COLO668 (cell line): ENCODE data around the gene KDM1B.
A peak's percentile ranks its signal among the peaks of the same experiment; 100 is the strongest.

ENCODE experiments used
- DNase-seq: peaks from one replicate; lab custom pipeline; 2025; ENCODE audit not compliant: unreplicated experiment; lab: John Stamatoyannopoulos, UW

KDM1B gene

DNA sequence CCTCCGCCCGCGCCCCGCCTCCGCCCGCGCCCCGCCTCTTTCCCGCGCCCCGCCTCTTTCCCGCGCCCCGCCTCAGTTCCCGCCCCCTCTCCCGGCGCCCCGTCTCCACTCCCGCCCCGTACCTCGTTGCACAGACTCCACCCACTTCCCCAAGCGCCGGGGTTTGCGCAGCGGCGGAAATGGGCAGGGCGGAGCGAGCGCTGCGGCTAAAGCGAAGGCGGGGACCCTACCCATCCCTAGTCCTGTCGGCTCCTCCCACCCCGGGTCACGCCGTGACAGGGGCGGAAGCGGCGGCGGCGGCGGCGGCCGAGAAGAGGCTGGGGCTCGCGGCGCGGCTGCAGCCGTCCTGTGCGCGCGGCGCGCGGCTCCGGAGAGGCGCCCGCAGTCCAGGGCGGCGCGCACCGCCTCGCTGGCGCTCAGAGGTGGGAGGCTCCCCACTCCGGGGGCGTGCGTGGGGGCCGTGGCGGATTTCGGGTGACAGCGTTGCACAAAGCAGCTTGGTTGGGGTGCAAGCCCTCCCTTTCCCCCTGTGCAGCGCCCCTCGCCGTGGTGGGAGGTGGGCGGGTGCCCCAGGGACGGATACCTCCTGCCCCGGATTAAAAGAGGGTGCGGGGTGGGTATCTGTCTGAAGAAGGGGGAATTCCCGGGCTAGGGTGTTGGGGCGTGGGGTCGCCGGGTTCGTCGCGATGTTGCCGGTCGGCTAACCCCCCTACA is at the start of gene KDM1B:
KDM1B (plus strand) TSS at position 273 of the 714 bp plus-strand sequence. CDS start 4,474 bp downstream, outside the sequence.
- peak; percentile 95 for DNase-seq

DNA sequence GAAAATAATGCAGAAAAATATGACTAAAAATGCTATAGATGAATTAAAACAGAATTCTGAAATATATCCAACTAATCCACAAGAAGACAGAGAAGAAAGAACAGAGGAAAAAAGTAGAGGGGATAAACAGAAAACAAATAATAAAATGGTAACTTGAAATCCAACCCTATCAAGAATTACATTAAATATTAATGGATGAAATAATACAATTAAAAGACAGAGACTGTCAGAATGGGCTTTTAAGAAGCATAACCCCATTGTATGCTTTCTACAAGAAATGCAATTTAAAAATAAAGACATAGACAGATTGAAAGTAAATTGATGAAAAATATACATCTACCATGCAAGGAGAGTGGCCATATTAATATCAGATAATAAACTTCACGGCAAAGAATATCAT is 48.2 kb upstream of the KDM1B start:
- no peak for DNase-seq

- no peak for DNase-seq
Observed at GRCh38 chr6:18110162-18110561, 45.1 kb upstream of the KDM1B start.

- DNase-seq: no peak
Observed at GRCh38 chr6:18115356-18115755, 39.9 kb upstream of the KDM1B start.

DNA sequence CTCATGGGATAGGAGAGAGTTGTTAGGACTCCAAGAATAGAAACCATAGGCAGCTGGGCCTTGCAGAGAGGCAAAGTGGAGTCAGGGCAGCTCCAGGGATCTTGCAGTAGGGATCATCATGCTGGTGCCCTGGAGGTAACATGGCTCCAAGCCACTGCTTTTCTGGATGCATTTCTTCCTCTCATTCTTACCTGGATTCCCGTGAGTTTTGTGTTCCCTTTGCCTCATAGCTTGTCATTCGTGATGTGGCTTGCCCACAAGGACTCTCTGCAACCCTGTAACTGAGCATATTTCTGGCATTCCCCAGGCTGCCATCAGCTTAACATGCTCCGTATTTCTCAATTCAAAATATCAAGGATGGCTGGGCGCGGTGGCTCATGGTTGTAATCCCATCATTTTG is 38.1 kb upstream of the KDM1B start:
- DNase-seq: no peak

GRCh38 chr6:18118330-18118729 is 36.9 kb upstream of the KDM1B start:
- DNase-seq: no peak

GRCh38 chr6:18119236-18119635 is 36.0 kb upstream of the KDM1B start:
- no peak for DNase-seq

DNA sequence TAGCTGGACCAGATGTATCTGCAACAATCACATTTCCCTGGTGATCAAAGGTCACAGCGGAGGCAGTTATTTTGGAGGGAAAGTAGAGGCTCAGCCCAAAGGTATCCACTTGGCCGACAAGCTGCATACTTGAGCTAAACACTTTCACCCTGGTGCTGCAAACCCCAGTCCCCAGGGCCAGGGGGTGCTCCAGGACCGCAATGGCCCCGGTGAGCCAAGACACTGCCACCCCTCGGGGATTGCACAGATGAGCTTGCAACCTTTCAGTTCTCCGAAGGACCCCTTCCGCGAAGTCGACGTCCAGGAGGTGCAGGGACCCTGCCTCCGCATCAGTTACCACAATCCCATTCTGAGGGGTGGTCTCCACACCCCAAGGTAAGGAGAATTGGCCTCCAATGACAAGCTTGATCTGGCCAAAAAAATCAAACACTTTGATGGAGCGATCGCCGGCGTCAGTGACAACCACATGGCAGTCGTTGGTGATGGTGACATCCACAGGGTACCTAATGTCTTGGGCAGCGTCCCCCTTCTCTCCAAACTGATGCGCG is 33.6 kb upstream of the KDM1B start:
- no peak for DNase-seq

GRCh38 chr6:18122128-18123093 is 32.8 kb upstream of the KDM1B start, which contains the start of gene NHLRC1:
TSS of gene NHLRC1 (minus strand) at chr6:18122677. CDS start at chr6:18122606, 71 bp downstream.
- DNase-seq: peak; percentile 86

GRCh38 chr6:18126121-18126520 is 29.1 kb upstream of the KDM1B start:
- no peak for DNase-seq

- DNase-seq: no peak
Observed at GRCh38 chr6:18132346-18132745, 22.9 kb upstream of the KDM1B start.

- DNase-seq: no peak
Observed at GRCh38 chr6:18135171-18135570, 20.1 kb upstream of the KDM1B start.

- no peak for DNase-seq
Observed at GRCh38 chr6:18136260-18136659, 19.0 kb upstream of the KDM1B start.

DNA sequence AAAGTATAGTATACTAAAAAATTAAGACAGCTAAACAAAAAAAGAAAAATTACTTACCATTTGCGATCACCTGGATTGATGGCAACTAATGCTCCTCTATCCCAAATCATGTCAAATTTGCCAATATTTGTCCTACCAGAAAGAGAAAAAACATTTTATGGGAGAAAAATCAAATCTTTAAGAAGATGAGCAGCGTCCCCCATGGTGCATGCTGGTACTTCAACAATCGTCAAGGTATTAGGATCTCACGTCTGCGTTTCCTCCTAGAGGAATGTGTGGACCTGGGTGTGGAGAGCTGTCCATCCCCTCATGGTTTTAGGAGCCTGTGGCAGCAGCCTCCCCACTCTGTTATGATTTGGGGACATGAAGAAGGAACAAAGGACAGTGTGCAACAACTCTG is 16.3 kb upstream of the KDM1B start:
- DNase-seq: no peak

GRCh38 chr6:18139935-18140621 is 15.1 kb upstream of the KDM1B start:
- no peak for DNase-seq

GRCh38 chr6:18141805-18142590 is 13.2 kb upstream of the KDM1B start:
- no peak for DNase-seq

GRCh38 chr6:18142591-18142861 is 12.7 kb upstream of the KDM1B start:
- no peak for DNase-seq

DNA sequence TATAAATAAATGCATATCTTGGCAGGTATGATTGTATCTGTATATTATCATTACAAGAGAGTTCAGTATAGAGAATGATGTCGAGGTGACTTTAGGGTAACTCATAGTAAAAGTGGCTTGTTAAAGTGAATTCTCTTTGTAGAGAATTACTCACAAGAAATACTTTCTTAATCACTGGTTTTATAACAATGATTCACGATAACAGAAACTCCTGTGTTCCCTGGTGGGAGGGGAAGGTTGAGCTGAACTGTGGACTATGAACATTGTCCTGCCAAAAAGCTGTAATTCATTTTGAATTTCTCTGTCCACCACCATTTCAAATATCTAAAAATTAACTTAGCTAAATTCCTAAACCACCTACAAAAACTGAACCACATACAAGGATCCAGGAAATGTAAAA is 8.1 kb upstream of the KDM1B start:
- no peak for DNase-seq

DNA sequence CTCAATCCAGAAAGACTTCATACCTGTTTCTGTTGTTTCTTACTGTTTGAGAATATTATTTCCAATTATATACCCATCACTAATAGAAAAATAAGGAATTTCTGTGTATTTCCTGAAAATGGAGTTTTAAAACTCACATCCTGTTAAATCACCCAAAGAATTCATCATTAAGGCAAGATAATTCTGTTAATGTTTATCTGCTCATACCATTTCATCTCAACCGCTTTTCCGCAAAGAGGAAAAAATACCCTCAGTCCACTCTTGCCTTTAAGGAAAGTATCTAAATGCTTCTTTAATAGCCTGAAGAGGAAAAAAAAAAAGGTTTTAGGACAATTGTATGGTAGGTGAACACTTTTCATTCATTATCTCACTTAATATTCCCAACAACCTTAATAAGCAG is 7.6 kb upstream of the KDM1B start:
- DNase-seq: no peak

DNA sequence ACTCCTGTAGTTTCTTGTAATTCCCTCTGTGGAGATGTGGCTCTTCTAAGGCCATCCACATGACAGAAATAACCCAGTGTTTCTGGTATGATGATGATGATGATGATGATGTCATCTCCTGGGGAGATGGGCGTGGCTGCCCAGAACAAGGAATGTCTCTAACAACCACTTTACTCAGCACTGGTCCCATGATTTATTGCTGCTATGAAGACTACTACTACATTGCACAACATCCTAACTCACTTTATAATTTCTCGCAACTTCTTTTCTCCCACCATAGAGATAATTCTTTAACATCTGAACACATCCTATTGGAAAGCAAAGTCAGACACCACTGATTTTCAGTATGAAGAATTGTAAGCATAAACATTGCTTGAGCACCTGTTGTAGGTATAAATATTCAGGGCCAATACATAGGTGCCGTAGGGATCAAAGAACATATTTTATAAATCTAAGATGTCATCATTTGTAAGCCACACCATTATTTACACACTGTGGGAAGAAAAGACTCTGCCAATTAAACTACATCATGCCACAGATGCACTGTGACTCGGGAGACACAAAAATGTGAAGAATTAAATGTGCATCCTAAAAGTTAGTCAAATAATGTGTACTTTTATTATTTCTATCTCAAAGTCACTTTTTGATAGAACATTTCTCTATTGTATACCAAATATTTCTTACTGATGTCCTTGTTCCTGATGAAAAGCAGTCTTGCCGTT is 6.8 kb upstream of the KDM1B start:
- DNase-seq: no peak
